SK-N-SH treated with all-trans-retinoic acid at 6 μM for 48 hours (cell line): Measurements from ENCODE around the gene DCC.

Experiments used
- ARNTL ChIP-seq: fragments of 450-650 bp; formaldehyde crosslinking; IDR thresholded peaks from 2 replicates; pipeline ENCODE4 v1.5.0; 2020; ENCODE audit warnings: low read depth, mild to moderate bottlenecking, moderate library complexity, borderline replicate concordance
- CREB5 ChIP-seq: fragments of 250-450 bp; sonication (Bioruptor Pico); IDR thresholded peaks from 2 replicates; pipeline ENCODE4 v1.5.1; 2020; ENCODE audit warnings: low read depth, mild to moderate bottlenecking, moderate library complexity
- CSDC2 ChIP-seq: fragments of 250-450 bp; sonication (Bioruptor Pico); IDR thresholded peaks from 2 replicates; pipeline ENCODE4 v1.5.0; 2020; ENCODE audit warnings: mild to moderate bottlenecking, moderate library complexity
- CSRNP3 ChIP-seq: fragments of 250-450 bp; sonication (Bioruptor Pico); IDR thresholded peaks from 2 replicates; pipeline ENCODE4 v1.5.1; 2021; ENCODE audit warnings: mild to moderate bottlenecking, moderate library complexity
- ESRRG ChIP-seq: fragments of 250-450 bp; sonication (Bioruptor Pico); IDR thresholded peaks from 2 replicates; pipeline ENCODE4 v1.6.1; 2021; ENCODE audit warnings: mild to moderate bottlenecking
- PATZ1 ChIP-seq: fragments of 250-450 bp; sonication (Bioruptor Pico); IDR thresholded peaks from 2 replicates; pipeline ENCODE4 v1.8.0; 2020; ENCODE audit warnings: mild to moderate bottlenecking, moderate library complexity, borderline replicate concordance
- PPARA ChIP-seq: fragments of 250-450 bp; sonication (Bioruptor Pico); IDR thresholded peaks from 2 replicates; pipeline ENCODE4 v1.5.0; 2020; ENCODE audit warnings: mild to moderate bottlenecking, borderline replicate concordance
- TCF4 ChIP-seq: fragments of 250-450 bp; sonication (Bioruptor Pico); IDR thresholded peaks from 2 replicates; pipeline ENCODE4 v1.8.0; 2021; ENCODE audit warnings: mild to moderate bottlenecking, moderate library complexity, borderline replicate concordance
- TOX ChIP-seq: fragments of 250-450 bp; sonication (Bioruptor Pico); IDR thresholded peaks from 2 replicates; pipeline ENCODE4 v1.8.0; 2021; ENCODE audit warnings: mild to moderate bottlenecking, moderate library complexity, borderline replicate concordance
- TSHZ2 ChIP-seq: fragments of 250-450 bp; sonication (Bioruptor Pico); IDR thresholded peaks from 2 replicates; pipeline ENCODE4 v1.5.0; 2020; ENCODE audit warnings: mild to moderate bottlenecking, moderate library complexity
- ZFP3 ChIP-seq: fragments of 250-450 bp; sonication (Bioruptor Pico); IDR thresholded peaks from 2 replicates; pipeline ENCODE4 v1.5.0; 2020; ENCODE audit warnings: mild to moderate bottlenecking, moderate library complexity
- ZFP30 ChIP-seq: fragments of 450-650 bp; formaldehyde crosslinking; IDR thresholded peaks from 2 replicates; pipeline ENCODE4 v1.5.0; 2022; ENCODE audit warnings: mild to moderate bottlenecking, moderate library complexity

- TF ChIP-seq PPARA (CRISPR knock-in tag): no peak
- TF ChIP-seq CREB5 (CRISPR knock-in tag): no peak
- TF ChIP-seq ARNTL (CRISPR knock-in tag): no peak
- TF ChIP-seq ESRRG (CRISPR knock-in tag): no peak
- TF ChIP-seq TCF4 (CRISPR knock-in tag): no peak
- no peak for TF ChIP-seq ZFP3 (CRISPR knock-in tag)
- TF ChIP-seq CSDC2: no peak
- TF ChIP-seq PATZ1 (CRISPR knock-in tag): no peak
- TF ChIP-seq CSRNP3 (CRISPR knock-in tag): no peak
- TF ChIP-seq TSHZ2 (CRISPR knock-in tag): no peak
- TF ChIP-seq TOX (CRISPR knock-in tag): no peak
- no peak for TF ChIP-seq ZFP30 (CRISPR knock-in tag)
These were observed 125.4 kb downstream of the DCC start for GRCh38 chr18:52465391-52465790.
